Activated CD8-positive, alpha-beta memory T cell treated with anti-CD3 and anti-CD28 coated beads, Interleukin-2, amount 50 U/mL, for 48 hours (primary cell): ENCODE data around the gene SERPINI1.

ENCODE experiments used
- DNase-seq: peaks from one replicate; pipeline ENCODE4 v3.0.0-alpha.2; 2020

The SERPINI1 gene

DNA sequence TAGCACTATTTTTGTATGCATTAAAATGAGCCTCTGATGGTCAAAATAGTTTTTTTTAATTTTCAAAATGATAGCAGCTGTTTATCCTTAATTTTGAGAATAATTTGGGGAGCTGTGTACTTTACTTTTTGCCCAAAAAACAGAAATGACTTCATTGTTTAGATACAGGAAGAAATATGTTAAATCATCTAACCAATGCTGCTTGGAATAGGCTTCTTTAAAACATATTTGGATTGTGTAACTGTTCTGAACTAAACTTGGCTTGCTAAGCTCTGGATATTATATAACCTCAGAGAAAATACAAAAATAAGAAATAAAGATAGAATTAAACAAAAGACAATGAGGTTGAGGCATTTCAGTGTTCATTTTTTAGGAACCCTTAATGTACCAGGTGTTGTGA, 119.3 kb downstream of the SERPINI1 start:
- no peak for DNase-seq

DNA sequence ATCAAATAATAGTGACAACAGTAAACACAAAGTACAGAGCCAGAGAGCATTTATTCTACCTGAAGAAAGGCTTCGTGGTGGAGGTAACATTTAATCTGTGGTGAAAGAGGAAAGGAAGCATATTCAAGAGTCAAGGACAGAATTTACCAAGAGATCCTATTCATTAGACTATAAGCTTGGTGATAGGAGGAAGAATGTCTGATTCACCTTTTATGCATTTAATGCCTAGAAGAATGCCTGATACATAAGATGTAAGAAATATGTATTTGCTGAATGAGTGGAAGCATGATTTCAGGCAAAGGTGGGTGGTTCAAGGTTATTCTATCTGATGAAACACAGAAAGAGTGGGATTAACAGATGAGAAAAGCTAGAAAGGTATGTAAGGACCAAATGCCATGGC, 119.8 kb downstream of the SERPINI1 start:
- DNase-seq, result no peak

DNA sequence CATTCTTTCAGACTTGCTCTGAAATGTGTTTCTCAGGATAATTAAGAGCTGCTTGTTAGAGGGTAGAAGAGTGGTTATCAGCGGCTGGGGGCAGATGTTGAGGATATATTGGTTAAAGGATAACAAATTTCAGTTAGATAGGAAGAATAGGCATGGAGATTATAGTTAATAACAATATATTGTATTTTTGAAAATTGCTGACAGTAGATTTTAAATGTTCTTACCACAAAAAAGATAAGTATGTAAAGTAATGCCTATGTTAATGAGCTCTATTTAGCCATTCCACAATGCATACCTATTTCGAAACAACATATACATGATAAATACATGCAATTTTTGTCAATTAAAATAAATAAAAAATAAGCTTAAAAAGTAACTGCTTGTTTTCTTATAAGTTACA, 123.3 kb downstream of the SERPINI1 start:
- no peak for DNase-seq

DNA sequence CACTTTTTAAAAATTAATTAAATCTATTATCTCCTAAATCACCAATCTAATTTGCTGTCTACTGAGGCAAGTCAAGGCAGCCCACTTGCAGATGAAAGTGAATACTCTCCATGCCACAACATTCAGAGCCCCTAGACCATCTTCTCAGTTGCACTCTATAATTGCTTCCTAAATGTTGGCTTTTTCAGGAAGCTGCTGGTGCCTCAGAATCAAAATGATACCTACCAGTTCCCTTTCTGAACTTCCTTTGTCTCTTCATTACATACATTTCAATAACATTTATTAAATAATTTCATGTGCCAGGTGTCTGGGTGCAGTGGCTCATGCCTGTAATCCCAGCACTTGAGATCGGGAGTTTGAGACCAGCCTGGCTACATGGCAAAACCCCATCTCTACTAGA, 124.1 kb downstream of the SERPINI1 start:
- DNase-seq, result no peak

DNA sequence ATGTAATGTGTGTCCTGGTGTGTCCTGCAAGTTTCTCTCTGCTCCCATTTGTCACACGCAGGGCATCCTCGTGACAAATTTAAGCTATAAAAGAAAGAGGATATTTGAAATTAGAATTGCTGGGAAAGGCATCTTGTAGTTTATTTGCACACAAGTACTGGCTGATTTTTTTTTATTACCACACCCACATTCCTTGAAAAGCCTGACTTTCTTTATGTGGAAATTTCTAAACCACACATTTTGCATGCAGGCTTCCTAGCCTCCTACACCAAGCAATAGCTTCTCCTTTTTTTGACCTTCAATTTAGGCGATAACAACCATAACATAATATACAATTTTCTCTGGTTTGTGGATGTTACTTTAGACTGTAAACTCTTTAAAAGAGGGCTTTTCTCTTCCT, 126.1 kb downstream of the SERPINI1 start:
- no peak for DNase-seq

DNA sequence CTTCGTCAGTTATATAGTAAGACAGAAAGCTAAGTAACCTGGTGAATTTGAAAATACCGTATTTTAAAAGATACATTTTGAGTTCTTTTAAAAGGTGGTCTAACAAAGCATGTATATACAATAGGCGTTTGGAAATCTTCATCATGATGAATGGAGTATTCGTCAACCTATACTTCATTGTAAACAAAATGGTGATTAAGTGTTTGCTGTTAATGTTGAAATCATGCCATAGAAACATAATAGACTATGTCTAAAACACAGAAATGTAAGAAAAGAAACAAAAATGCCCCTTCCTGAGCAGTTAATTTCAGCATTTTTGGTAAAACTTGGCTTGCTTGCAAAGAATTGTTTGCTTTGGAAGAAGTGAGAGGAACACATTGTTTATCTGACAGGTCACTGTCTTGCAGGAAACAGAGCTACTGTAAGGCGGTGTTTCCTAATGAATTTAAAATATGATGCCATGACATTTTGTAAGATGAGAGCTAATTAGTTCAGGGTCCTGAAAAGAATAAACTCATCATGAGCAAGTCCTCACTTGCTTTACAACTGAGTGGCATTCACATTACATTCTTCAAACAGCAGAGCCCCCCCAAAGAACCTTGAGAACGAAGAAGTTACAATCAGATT, 126.7 kb downstream of the SERPINI1 start:
- DNase-seq, result no peak

DNA sequence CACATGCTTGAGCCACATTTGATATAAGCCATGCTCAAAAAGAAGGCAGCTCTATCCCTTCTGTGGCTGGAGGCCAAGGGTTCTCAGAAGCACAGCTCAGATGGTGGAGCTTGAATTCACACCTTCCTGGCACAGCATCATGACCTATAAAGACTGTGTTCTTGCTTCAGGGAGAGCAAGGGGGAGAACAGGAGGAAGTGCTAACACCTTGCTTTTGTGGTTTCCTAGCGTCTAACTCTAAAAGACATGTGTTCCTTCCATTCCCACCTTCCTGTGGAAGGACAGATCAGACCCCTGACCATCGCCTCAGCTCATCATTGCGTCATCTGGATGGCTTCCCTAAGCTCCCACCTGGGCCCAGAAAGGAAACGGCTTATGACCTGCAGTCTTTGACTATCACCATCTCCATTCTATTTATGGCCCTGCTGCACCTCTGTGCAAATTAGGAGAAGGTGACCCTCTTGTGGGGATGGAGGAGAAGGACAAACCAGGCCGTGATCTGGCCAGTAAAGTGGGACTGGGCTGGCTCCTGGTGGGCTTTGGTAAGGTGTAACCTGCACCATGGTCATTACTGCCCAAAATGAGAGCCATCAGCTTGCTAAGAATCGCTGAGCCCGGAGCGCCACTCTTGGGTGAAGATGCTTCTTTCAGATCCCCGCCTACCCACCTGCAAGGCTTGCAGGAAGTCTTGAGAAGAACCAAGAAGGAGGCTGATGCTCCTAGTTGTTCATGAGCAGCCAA, 128.5 kb downstream of the SERPINI1 start:
- no peak for DNase-seq

DNA sequence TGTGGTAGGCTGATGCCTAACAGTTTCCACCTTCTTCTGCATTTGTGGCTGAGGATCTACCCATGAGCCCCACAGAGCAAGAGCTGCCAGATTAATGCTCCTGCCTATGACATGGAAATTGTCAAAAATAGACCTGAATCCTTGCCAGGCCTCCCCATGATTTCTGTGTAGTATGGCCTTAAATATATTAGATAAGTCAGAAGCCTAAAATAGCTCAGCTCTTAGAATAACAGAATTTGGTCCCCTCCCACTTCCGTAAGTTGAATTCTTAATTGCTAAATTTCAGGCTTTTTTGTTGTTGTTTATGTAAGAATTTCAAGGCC, 129.0 kb downstream of the SERPINI1 start:
- no peak for DNase-seq

DNA sequence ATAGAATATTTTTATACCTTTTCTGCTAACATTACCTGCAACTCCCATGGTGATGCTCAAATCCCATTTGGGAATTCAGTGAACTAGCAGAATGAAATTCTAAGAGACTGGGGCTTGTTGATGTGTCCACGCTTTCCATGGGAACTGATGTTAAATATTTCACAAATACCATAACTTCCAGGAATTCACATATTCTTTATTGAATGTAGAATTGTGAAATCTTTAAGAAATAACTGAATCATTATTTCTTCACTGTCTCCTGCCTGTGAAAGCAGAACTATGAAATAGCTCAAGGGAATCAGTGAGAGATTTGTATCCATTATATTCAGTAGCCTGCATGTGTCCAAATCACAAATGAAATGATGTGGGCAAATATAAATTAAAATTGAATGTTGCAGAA, 130.8 kb downstream of the SERPINI1 start:
- no peak for DNase-seq

DNA sequence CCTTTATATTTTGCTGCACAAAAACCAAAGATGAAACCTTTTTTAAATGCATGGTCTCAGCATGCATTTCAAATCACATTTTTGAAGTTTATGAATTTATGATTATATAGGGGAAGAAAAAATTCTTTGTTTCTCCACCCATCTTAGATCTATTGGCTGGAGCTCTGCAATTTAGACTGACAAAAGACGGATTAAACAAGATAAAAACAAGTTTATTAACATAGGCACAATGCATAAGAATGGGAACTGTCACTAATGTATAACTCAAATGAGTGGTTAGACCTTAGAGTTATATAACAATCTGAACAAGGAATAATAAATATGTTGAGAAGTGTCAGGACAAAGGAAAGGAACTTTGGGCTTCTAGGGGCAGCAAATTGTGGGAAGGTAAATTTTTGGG, 132.5 kb downstream of the SERPINI1 start:
- DNase-seq, result no peak

DNA sequence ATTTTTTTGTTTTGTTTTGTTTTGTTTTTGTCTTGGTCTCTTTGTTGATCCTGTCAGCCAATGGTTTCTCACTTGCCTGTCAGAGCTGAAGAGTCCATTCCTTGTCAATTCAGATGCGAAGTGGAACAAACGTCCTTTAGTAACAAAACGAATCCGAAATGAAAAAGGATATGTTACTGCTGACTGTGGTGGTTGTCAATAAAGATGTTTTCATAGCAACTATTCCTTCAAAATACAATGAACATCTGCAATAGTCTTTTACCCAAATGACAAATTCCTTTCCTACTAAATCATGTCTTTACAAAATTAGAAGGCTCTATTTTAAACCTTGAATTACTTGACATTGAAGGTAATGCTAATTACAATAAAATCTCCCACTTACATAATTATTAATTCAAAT, 134.7 kb downstream of the SERPINI1 start:
- DNase-seq, result no peak

DNA sequence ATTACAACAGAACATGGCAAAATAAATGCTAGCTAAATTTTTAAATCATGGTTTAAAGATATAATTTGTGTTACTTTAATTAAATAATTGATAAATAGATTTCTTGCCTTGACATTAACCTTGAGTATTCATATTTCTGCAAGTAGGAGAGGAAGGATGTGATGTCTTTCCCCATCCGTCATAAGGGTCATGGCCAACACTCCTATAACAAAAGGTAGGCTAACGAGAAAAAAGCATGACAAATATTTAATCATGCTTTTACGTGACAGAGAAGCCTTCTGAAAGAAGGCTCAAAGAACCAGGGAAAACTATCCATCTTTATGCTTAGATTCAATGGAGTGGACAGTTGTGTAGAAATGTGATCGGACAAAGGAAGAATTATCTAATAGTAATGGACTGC, 135.2 kb downstream of the SERPINI1 start:
- no peak for DNase-seq

DNA sequence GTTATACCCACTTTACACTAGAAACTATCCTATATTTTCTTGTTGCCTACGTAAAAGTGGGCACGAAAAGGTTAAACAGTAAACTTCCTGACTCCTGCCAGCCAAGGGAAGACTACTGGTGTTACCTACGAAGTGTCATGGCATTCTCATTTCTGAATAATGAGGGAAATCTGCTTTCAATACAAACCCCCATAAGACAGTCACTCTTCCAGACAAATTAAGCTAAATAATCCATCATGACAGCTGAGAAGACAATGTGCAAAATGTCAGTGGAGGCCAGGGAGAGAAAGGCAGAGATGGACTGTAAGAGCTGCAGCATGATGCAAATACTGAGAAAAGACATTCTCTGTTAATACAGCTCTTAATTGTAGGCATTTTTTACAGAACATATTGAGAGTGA, 136.5 kb downstream of the SERPINI1 start:
- DNase-seq, result no peak

DNA sequence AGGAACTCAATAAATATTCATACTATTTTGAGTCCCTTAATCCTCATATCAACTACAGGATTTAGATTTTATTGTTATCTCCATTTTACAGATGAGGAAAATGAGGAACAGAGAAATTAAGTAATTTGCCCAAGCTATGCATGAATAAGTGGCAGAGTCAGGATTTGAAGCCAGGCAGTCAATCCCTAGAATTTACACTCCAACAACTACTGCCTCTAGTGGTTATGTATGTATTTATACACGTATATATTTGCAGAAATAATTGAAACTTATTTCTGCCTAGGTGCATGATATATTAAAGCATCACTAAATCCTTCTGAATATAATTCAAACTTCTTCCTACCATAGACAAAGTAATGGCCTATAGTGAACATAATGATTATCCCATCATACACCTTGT, 137.4 kb downstream of the SERPINI1 start:
- DNase-seq, result no peak

DNA sequence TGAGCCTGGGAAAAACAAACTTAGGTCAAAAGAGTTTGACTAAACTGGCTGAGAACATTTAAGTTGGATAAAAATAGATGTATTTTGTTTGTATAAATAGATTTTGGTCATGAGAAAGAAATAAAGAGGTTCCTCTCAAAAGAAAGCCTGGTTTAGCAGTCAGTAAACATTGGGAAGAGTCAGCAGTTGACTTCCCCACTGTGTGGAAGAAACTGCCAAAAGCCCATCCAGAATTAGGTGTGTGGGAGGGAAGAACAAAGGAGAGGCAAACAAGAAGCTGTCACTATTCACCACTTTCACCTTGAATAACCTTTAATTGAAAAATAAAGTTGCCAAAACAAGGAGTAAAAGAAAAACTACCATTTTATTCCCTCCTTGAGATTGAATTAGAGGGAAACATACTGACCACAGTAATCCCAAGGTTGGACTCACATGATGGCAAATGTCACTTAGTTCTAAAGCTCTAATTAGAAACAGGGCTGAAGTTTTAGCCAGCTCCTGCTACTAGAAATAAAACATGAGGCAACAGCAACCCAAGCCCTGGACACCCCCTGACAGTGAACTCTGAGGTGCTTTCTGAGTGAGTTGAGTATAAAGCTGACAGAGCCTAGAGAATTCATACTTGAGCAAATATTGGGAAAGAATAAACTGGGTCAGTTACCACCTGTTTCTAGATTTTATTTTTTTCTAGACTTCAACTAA, 139.3 kb downstream of the SERPINI1 start:
- DNase-seq, result no peak
